ENCODE measurements around the gene BUB1B.
"Not testable (repeated sequence)": the region's sequence is repeated elsewhere in the genome, so short reads cannot be mapped to it uniquely, and the experiment has no call there.

DNA sequence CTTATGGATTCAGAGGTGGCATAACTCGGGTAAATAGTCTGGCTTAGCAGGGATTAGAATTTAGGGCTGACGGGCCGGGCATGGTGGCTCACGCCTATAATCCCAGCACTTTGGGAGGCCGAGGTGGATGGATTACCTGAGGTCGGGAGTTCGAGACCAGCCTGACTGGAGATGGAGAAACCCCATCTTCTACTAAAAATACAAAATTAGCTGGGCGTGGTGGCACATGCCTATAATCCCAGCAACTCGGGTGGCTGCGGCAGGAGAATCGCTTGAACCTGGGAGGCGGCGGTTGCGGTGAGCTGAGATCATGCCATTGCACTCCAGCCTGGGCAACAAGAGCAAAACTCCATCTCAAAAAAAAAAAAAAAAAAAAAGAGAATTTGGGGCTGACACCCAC lies 45.8 kb upstream of the BUB1B start:
- not testable (repeated sequence) for TF ChIP-seq CTCF, POLR2A, POLR2AphosphoS5 (IDR thresholded peaks at IDR 0.05)

Measured in transverse colon (tissue), 4 donors.